ENCODE data around the gene VWA8.

Gene VWA8

DNA sequence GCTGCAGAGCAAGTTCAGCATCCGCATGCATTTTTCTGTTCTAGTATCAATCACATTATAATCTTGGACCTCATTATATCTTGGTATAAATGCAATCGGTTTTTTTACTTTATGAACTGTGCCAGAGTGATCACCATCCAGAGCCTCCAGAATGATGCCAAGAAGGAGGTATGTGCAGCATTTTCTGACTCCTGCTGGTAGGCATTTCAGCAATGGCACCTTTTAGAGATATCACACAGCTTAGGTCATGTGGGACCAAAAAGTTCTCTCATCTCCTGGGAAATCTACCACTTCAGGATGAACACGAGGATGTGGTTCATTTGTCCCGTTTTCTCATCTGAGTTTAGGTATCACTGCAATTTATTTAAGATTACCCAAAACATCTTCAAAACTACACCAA is 220.4 kb downstream of the VWA8 start:
- no peak for DNase-seq

- DNase-seq = no peak
Measured at GRCh38 chr13:41722684-41723535, 238.0 kb downstream of the VWA8 start.

DNA sequence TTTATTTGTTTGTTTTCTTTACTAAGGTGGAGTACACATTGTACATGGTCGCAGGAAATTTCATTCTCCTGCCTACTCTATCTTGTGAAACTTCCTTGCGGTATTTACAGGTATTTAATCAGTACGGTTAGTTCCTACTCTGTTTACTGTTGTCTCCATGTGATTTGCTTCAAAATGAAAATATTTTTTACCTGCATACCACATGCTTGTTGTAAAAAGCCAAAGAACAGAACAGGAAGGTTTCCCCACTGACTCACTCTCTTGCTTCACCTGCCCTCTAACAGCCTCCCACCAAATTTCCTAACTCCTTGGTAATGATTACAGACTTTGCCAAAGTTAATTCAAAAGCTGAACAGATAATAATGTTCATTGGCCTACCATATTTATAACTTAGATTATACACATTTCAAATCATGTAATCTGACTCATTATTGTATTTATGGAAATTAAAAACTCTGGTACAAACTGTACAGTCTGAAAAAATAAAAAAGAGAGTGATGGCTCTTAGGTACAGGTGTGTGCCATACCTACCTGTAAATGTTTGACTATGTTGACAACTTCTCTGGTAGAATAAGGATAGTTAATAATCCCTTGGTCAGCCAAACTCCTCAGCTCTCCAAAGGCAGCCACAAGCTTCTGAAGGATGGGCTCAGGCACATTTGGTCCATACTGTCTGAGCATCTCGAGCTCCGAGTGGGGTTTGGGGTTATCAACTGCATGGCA is 239.9 kb downstream of the VWA8 start:
- DNase-seq = no peak

GRCh38 chr13:41716236-41716635 is 244.7 kb downstream of the VWA8 start:
- no peak for DNase-seq

GRCh38 chr13:41713405-41713804 is 247.5 kb downstream of the VWA8 start:
- no peak for DNase-seq

DNA sequence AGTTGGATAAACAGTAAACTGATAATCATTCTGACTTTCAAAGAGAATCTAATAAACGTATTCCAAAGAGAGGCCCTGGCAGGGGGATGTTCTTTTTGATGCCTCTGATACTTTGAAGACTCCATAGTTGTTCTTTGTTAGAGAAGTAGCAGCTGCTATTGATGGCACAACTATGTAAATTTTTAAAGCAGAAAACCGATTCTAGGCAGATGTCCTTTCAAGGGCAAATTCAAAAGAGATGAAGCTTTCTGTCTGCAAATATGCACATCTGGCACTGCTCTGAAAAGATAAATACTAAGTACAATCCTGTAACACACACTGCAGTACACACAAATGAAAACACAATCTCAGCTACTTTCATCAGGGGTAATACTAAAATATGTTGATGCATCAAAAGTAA is 250.1 kb downstream of the VWA8 start:
- no peak for DNase-seq

DNA sequence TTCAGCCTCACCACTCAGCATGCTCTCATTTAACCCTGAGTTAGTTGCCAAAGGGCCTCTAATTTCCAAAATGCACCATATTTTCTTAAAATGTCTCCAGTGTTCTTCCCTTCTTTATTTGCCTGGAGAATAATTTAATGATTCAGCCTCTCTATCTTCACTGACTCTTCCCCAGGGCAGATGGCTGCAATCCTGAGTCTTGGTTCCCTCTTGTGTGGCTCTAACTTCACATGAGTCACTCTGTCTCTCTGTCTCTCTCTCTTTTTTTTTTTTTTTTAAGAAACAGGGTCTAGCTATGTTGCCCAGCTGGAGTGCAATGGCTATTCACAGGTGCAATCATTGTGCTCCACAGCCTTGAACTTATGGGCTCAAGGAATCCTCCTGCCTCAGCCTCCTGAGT is 251.4 kb downstream of the VWA8 start:
- DNase-seq = no peak

DNA sequence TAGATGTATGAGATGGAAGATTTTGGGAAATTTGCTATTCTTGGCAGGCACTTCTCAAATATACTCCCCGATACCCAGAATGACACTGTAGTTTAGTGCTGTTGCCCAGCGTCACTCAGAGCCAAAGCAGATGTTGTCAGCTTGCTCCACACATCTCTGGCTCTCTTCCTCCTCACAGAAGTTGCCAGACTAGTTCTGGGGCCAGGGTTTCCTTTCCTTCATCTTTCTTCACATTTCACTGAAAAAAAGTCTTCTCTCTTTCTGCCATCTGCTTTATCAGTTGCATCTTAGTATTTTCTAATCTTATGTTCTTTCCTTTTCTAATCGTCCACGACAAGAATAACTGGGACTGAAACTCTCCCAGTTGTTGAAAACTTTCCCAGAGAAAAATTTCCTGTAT is 252.2 kb downstream of the VWA8 start:
- no peak for DNase-seq

- DNase-seq = no peak
Measured at GRCh38 chr13:41707194-41707821, 253.6 kb downstream of the VWA8 start.

GRCh38 chr13:41706152-41706551 is 254.8 kb downstream of the VWA8 start:
- DNase-seq = no peak

DNA sequence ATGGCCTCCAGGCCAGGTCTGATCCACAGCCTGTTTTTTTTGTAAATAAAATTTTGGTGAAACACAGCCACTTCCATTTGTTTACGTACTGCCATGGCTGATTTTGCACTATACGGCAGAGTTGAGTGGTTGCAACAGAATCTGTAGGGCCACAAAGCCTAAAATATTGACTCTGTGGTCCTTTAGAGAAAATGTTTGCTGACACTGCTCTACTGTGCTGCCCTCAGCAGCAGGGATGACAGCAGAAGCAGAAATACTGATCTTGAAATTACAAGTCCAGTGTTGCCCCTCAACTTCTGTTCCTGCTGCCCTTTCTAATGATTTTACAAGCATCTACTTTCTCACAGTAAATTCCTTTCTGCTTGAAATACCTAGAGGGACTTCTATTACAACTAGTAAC is 258.4 kb downstream of the VWA8 start:
- no peak for DNase-seq

GRCh38 chr13:41701676-41702075 is 259.2 kb downstream of the VWA8 start:
- DNase-seq = no peak

- no peak for DNase-seq
Measured at GRCh38 chr13:41700790-41701310, 260.1 kb downstream of the VWA8 start.

- no peak for DNase-seq
Measured at GRCh38 chr13:41699759-41700158, 261.1 kb downstream of the VWA8 start.

DNA sequence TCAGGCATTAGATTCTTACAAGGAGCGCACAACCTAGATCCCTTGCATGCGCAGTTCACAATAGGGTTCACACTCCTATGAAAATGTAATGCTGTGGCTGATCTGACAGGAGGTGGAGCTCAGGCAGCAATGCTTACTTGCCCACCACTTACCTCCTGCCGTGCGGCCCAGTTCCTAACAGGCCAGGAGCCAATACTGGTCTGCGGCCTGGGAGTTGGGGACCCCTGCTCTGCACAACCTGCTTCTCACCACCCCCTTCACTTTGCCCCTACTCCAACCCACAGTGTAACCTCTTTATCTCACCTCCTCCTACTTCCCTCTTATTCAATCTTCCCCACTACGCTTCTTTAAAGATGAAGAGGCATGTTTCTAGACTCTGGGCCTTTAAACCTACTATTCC is 263.3 kb downstream of the VWA8 start:
- DNase-seq = no peak

- DNase-seq = no peak
Measured at GRCh38 chr13:41696163-41697003, 264.5 kb downstream of the VWA8 start.

- no peak for DNase-seq
Measured at GRCh38 chr13:41694545-41695301, 266.2 kb downstream of the VWA8 start.

- DNase-seq = no peak
Measured at GRCh38 chr13:41693434-41693833, 267.5 kb downstream of the VWA8 start.

DNA sequence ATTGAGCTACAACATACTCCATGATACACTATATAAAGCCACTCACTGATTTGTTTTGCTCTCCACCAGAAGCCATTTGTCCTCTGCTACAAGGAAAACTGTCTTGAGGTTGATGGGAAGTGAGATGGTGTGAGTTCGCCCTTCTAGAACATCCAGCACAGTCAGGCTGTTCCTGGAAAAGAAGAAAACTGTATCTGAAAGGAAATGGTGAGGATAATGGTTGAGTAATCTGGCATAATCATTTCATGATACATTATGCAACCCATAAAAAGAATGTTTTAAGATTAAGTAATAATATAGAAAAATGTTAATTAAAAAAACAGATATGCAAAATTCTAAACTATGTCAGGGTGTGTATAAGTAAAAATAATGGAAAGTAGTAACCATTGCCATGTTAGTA is 269.6 kb downstream of the VWA8 start:
- no peak for DNase-seq

- DNase-seq = no peak
Measured at GRCh38 chr13:41682766-41683165, 278.1 kb downstream of the VWA8 start.

- DNase-seq = no peak
Measured at GRCh38 chr13:41682001-41682400, 278.9 kb downstream of the VWA8 start.

DNA sequence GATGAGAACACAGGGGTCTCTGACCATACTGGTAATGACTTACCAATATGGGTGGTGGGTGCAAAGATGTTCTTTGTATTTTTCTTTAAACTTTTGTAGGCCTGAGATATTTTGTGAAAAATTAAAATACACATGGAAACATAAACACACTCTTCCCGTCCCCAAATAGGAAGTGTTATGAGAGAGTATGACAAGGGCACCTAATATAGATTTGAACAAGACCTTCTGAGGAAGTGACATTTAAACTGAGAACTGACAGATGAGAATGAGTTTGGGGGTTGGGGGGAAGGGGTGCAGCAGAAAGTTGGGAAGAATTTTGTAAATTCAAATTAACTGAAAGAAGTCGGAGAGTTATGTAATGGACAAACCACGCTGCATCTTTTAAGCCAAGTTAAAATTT is 279.3 kb downstream of the VWA8 start:
- DNase-seq = no peak
